Measurements from ENCODE around the gene CD68. TPM values are rescaled to one million over a fixed set of nuclear protein-coding genes. Genes with fewer than 3 reads are reported as not detected.

CD68 gene
- total RNA-seq, 1 donor from 2014 or later, result 1.1 TPM

DNA sequence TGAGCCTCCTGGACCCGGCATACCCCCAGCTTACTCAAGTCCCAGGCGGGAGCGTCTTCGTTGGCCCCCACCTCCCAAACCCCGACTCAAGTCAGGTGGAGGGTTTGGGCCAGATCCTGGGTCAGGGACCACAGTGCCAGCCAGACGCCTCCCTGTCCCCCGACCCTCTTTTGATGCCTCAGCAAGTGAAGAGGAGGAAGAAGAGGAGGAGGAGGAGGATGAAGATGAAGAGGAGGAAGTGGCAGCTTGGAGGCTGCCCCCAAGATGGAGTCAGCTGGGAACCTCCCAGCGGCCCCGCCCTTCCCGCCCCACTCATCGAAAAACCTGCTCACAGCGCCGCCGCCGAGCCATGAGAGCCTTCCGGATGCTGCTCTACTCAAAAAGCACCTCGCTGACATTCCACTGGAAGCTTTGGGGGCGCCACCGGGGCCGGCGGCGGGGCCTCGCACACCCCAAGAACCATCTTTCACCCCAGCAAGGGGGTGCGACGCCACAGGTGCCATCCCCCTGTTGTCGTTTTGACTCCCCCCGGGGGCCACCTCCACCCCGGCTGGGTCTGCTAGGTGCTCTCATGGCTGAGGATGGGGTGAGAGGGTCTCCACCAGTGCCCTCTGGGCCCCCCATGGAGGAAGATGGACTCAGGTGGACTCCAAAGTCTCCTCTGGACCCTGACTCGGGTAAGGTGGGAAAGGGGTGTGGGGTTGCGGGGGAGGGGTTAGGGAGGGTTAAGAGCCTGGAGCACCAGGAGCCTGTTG is 16.1 kb upstream of the CD68 start:
- no peak for DNase-seq (ENCODE audit: extremely low spot score, unreplicated experiment)
- H3K4me3 Mint-ChIP-seq (ENCODE audit: unreplicated experiment), result peak overlapping the region; percentile 88
- H3K27ac Mint-ChIP-seq (ENCODE audit: unreplicated experiment), result peak overlapping the region; percentile 87
- no peaks in the 10 kb centered on the region for H3K27me3 Mint-ChIP-seq (ENCODE audit: unreplicated experiment)
- TF ChIP-seq, protein P1, sequence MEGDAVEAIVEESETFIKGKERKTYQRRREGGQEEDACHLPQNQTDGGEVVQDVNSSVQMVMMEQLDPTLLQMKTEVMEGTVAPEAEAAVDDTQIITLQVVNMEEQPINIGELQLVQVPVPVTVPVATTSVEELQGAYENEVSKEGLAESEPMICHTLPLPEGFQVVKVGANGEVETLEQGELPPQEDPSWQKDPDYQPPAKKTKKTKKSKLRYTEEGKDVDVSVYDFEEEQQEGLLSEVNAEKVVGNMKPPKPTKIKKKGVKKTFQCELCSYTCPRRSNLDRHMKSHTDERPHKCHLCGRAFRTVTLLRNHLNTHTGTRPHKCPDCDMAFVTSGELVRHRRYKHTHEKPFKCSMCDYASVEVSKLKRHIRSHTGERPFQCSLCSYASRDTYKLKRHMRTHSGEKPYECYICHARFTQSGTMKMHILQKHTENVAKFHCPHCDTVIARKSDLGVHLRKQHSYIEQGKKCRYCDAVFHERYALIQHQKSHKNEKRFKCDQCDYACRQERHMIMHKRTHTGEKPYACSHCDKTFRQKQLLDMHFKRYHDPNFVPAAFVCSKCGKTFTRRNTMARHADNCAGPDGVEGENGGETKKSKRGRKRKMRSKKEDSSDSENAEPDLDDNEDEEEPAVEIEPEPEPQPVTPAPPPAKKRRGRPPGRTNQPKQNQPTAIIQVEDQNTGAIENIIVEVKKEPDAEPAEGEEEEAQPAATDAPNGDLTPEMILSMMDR (IDR thresholded peaks at IDR 0.05), result no peak
- peaks cover 8% of the 10 kb centered on the region for H3K36me3 Mint-ChIP-seq (ENCODE audit: unreplicated experiment)
- no peaks in the 10 kb centered on the region for H3K9me3 Mint-ChIP-seq (ENCODE audit: unreplicated experiment)
- peaks cover 35% of the 10 kb centered on the region for H3K4me1 Mint-ChIP-seq (ENCODE audit: unreplicated experiment)

DNA sequence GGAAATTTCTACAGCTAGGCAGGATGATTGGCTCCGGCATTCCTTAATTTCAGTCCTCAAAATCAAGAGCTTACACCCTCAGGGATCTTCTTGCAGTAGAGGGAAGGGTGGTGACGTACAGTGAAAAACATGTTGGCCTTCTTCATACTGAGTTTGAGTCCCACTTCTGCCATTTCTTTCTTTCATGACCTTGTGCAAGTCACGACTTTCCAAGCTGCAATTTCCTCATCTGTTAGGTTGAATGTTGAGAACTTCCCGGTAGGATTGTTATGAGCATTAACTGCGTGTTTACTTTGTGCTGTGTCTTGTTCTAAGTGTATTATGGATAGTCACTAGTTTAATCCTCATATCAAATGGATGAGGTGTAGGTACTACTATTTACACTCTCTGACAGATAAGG is 9.9 kb upstream of the CD68 start:
- Mint-ChIP-seq H3K27me3 (ENCODE audit: unreplicated experiment) (no peaks in the 10 kb centered on the region), H3K36me3 (ENCODE audit: unreplicated experiment) (peaks cover 23% of the 10 kb centered on the region), H3K4me1 (ENCODE audit: unreplicated experiment) (peaks cover 21% of the 10 kb centered on the region), H3K9me3 (ENCODE audit: unreplicated experiment) (no peaks in the 10 kb centered on the region), H3K4me3 (ENCODE audit: unreplicated experiment) (no peak overlapping the region), H3K27ac (ENCODE audit: unreplicated experiment) (no peak overlapping the region)
- TF ChIP-seq, protein P1 (IDR thresholded peaks at IDR 0.05), result no peak
- DNase-seq (ENCODE audit: extremely low spot score, unreplicated experiment), result no peak

DNA sequence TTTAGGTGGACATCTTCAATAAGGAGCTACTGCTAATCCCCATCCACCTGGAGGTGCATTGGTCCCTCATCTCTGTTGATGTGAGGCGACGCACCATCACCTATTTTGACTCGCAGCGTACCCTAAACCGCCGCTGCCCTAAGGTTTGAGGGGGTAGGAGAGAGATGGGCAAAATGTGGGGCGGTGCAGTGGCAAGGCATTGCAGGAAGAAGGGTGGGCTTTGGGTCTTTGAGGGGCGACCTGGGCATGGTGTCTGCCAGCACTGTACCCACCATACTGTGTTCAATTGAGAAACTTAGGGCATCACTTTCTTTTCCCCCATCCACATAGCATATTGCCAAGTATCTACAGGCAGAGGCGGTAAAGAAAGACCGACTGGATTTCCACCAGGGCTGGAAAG is 9.1 kb upstream of the CD68 start:
- H3K4me1 Mint-ChIP-seq (ENCODE audit: unreplicated experiment), result peaks cover 26% of the 10 kb centered on the region
- H3K36me3 Mint-ChIP-seq (ENCODE audit: unreplicated experiment), result peaks cover 29% of the 10 kb centered on the region
- no peak overlapping the region for H3K4me3 Mint-ChIP-seq (ENCODE audit: unreplicated experiment)
- no peaks in the 10 kb centered on the region for H3K27me3 Mint-ChIP-seq (ENCODE audit: unreplicated experiment)
- no peaks in the 10 kb centered on the region for H3K9me3 Mint-ChIP-seq (ENCODE audit: unreplicated experiment)
- TF ChIP-seq, protein P1 (IDR thresholded peaks at IDR 0.05), result no peak
- H3K27ac Mint-ChIP-seq (ENCODE audit: unreplicated experiment), result peak overlapping the region; percentile 12
- DNase-seq (ENCODE audit: extremely low spot score, unreplicated experiment), result no peak

DNA sequence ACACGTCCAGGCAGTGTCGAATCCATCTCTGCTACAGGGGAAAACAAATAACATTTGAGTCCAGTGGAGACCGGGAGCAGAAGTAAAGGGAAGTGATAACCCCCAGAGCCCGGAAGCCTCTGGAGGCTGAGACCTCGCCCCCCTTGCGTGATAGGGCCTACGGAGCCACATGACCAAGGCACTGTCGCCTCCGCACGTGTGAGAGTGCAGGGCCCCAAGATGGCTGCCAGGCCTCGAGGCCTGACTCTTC is 7.2 kb upstream of the CD68 start:
- Mint-ChIP-seq H3K27ac (ENCODE audit: unreplicated experiment) (peak overlapping the region; percentile 94), H3K4me1 (ENCODE audit: unreplicated experiment) (peaks cover 37% of the 10 kb centered on the region), H3K4me3 (ENCODE audit: unreplicated experiment) (peak overlapping the region; percentile 96), H3K27me3 (ENCODE audit: unreplicated experiment) (no peaks in the 10 kb centered on the region), H3K36me3 (ENCODE audit: unreplicated experiment) (peaks cover 43% of the 10 kb centered on the region), H3K9me3 (ENCODE audit: unreplicated experiment) (no peaks in the 10 kb centered on the region)
- no peak for DNase-seq (ENCODE audit: extremely low spot score, unreplicated experiment)
- TF ChIP-seq, protein P1 (IDR thresholded peaks at IDR 0.05), result no peak

DNA sequence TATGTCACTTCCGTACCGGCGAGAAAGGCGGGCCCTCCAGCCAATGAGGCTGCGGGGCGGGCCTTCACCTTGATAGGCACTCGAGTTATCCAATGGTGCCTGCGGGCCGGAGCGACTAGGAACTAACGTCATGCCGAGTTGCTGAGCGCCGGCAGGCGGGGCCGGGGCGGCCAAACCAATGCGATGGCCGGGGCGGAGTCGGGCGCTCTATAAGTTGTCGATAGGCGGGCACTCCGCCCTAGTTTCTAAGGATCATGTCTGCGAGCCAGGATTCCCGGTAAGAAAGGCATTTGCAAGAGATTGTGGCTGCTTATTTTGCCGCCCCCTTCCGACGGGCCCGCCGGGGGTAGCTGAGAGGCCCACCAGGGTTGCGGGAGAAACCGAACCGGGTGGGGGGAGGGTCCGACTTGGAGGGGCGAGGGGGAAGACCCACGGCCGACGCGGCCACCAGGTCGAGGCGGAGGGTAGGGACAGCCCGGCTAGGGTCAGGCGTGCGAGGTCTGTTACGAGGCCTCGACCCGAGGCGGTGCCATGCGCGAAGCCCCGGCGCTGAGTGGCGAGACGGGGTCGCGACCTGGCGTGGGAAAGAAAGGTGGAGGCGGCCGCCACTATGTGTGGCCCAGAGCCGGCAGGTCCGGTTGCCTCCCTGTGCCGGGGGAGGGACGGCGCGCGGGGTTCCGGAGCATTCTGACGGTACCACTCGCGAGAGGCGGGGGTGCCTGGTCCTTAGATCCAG is 6.7 kb upstream of the CD68 start:
- Mint-ChIP-seq H3K27me3 (ENCODE audit: unreplicated experiment) (no peaks in the 10 kb centered on the region), H3K9me3 (ENCODE audit: unreplicated experiment) (no peaks in the 10 kb centered on the region), H3K4me1 (ENCODE audit: unreplicated experiment) (peaks cover 37% of the 10 kb centered on the region), H3K27ac (ENCODE audit: unreplicated experiment) (peak overlapping the region; percentile 98), H3K4me3 (ENCODE audit: unreplicated experiment) (peak overlapping the region; percentile 96), H3K36me3 (ENCODE audit: unreplicated experiment) (peaks cover 43% of the 10 kb centered on the region)
- TF ChIP-seq, protein P1 (IDR thresholded peaks at IDR 0.05), result no peak
- DNase-seq (ENCODE audit: extremely low spot score, unreplicated experiment), result peak; percentile 100

Data from osteocyte (in vitro differentiated cells).